ENCODE results near the gene TDRD10.
"Not testable (repeated sequence)": the region's sequence is repeated elsewhere in the genome, so short reads cannot be mapped to it uniquely, and the experiment has no call there.

TDRD10 gene

DNA sequence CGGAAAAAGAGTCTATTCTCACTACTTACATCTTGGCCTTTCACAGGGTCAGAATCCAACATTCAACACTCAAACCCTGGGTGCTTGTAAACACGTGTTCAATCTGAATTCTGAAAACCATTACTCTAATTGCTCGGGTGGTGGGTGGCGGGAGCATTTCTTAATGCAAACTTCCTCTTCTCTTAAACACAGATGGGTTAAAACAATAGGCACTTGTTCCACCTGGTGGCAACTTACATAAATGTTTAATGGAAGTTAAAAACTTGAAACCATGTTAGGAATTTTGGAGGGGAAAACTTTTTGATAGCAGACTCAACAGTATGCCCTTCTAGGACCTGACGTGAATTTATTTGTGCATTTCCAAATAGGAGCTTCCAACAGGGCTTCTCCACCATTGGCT is 23.4 kb upstream of the TDRD10 start:
- DNase-seq (ENCODE audit: low read depth in 2 of 2, low spot score in 1 of 2): no peak

GRCh38 chr1:154479764-154480421 is 22.1 kb upstream of the TDRD10 start:
- DNase-seq (ENCODE audit: low read depth in 2 of 2, low spot score in 1 of 2): no peak

- DNase-seq (ENCODE audit: low read depth in 2 of 2, low spot score in 1 of 2): no peak
Observed at GRCh38 chr1:154481053-154481452, 21.0 kb upstream of the TDRD10 start.

- no peak for DNase-seq (ENCODE audit: low read depth in 2 of 2, low spot score in 1 of 2)
Observed at GRCh38 chr1:154483941-154484803, 17.8 kb upstream of the TDRD10 start.

DNA sequence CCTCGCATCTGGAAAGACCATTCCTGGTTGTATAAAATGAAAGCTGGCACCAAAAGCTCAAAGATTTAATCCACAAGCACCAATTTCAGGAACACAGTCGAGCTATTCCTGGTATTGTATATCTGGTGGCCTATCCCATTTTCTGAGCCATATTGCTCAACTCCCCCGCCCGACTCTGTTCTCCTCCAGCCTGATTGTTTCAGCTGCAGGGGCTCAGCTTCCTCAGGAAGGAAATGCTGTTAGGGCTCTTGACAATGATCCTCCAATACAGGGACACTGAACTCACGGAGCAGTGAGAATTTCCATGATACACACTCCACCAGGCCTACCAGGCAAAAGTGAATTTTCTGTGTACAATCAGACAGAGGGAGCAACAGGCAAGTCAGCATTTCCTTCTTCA is 16.9 kb upstream of the TDRD10 start:
- DNase-seq (ENCODE audit: low read depth in 2 of 2, low spot score in 1 of 2): no peak

- no peak for DNase-seq (ENCODE audit: low read depth in 2 of 2, low spot score in 1 of 2)
Observed at GRCh38 chr1:154485910-154486496, 16.0 kb upstream of the TDRD10 start.

DNA sequence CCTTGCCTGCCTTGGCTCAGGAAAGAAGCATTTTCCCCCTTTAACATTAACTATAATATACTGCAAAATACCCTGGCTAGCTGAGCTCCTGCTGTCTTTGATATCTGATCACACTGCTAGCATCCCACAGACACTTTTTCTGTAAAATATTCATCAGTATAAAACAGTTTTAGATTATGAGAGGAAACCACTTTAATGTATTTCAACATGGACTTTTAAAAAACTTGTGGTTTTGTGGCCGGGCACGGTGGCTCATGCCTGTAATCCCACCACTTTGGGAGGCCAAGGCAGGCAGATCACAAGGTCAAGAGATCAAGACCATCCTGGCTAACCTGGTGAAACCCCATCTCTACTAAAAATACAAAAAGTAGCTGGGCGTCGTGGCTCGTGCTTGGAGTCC is 15.3 kb upstream of the TDRD10 start:
- not testable (repeated sequence) for DNase-seq (ENCODE audit: low read depth in 2 of 2, low spot score in 1 of 2)

DNA sequence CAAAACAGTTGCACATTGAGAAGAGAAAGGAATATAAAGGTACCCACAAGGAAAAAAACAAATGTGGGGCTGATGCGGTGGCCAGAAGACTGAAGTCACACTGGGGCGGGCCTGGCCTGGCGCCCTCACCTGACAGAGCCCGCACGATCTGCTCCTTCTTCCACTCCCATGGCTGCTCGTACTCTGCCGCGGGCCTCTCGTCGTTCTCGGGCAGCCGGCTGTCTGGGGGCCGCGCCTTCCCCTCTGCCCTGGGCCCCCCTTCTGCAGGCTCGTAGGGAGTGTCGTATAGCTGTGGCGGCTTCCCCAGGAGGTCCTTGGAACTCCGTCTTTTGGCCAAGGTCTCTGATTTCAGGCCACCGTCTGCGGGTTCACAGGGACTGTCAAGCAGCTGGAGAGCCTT is 13.1 kb upstream of the TDRD10 start:
- DNase-seq (ENCODE audit: low read depth in 2 of 2, low spot score in 1 of 2): no peak

GRCh38 chr1:154489695-154490274 is 12.2 kb upstream of the TDRD10 start:
- DNase-seq (ENCODE audit: low read depth in 2 of 2, low spot score in 1 of 2): no peak

GRCh38 chr1:154490317-154490716 is 11.7 kb upstream of the TDRD10 start:
- no peak for DNase-seq (ENCODE audit: low read depth in 2 of 2, low spot score in 1 of 2)

DNA sequence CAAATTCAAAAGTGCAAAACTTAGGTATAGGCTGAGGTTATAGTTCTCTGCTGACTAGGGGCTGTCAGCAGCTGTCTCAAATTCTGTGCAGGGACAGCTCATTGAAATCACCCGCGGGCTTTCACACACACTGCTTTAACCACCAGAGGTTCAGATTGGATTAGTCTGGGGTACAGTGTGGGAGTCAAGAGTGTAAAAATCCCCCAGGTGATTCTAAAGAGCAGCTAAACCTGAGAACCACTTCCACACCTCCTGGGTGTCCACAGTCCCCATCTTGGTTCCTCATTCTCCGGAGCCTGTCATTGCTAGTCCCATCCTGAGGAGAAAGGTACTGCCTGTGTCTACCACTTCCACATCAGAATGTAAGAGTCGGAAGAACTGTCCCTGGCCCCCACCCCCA is 9.9 kb upstream of the TDRD10 start:
- no peak for DNase-seq (ENCODE audit: low read depth in 2 of 2, low spot score in 1 of 2)

- DNase-seq (ENCODE audit: low read depth in 2 of 2, low spot score in 1 of 2): no peak
Observed at GRCh38 chr1:154493276-154493675, 8.7 kb upstream of the TDRD10 start.

- no peak for DNase-seq (ENCODE audit: low read depth in 2 of 2, low spot score in 1 of 2)
Observed at GRCh38 chr1:154495496-154496273, 6.3 kb upstream of the TDRD10 start.

GRCh38 chr1:154496383-154496782 is 5.6 kb upstream of the TDRD10 start:
- no peak for DNase-seq (ENCODE audit: low read depth in 2 of 2, low spot score in 1 of 2)

- no peak for DNase-seq (ENCODE audit: low read depth in 2 of 2, low spot score in 1 of 2)
Observed at GRCh38 chr1:154497026-154497806, 4.8 kb upstream of the TDRD10 start.

DNA sequence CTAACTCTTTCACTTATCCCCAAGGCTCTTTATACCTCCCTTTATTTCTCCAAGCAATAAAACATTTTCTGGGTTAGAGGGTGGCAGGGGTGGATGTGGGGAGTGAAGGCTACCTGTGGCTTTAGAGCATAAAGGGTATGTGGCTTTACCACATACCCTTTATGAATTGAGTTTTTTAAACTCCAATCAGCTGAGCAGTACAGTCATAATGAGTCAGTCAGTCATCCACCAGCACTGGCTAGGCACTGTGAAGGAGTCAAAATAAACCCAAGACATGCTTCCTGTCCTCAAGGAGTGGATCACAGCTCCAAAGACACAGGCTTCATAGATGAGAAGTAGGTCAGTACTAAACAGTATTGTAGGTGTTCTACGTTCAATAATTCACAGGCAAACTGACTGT is 2.6 kb upstream of the TDRD10 start:
- no peak for DNase-seq (ENCODE audit: low read depth in 2 of 2, low spot score in 1 of 2)

DNA sequence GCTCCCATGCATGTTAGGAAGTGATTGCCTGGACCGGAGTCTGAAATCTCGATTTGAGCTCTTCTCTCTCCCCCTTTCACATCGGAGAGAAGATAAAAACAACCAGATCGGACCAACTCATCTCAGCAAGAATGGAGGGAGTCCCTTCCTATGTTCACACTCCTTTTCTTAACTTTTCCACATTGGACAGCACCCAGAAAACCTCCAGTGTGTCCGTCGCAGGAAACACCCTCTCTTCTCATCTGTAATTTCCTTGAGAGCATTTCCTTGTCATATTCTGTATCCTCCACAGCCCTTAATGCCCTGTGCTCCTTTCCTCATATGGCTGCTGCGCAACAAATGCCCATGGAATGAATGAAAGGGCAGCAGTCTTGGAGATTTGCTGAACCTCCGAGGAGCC is 1.5 kb upstream of the TDRD10 start:
- no peak for DNase-seq (ENCODE audit: low read depth in 2 of 2, low spot score in 1 of 2)

- no peak for DNase-seq (ENCODE audit: low read depth in 2 of 2, low spot score in 1 of 2)
Observed at GRCh38 chr1:154501423-154502065, 475 bp upstream of the TDRD10 start.

DNA sequence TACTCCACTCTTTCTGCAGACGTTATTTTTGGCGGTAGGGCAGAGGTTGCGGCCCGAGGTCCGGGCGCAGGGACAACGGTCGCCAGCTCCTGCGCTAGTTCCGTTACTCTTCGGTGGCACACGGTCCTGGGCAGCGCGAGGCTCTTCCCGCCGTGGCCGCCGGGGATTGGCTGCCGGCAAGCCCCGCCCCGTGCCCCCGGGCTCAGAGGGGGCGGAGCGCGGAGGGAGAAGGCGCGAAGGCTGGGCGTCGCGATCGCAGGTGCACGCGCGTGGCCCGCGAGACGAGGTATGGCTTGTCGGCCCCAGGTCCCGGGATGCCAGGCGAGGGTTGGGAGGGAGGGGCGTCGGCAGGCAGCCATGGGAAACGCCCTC is 711 bp downstream of the TDRD10 start:
- no peak for DNase-seq (ENCODE audit: low read depth in 2 of 2, low spot score in 1 of 2)

GRCh38 chr1:154503898-154504297 is 1.9 kb downstream of the TDRD10 start:
- no peak for DNase-seq (ENCODE audit: low read depth in 2 of 2, low spot score in 1 of 2)

Measured in stimulated activated CD8-positive, alpha-beta memory T cell treated with anti-CD3 and anti-CD28 coated beads, Interleukin-4, amount 100 ng/mL, for 4 hours (primary cell).